HepG2 (cell line): Measurements from ENCODE around the gene FAM222B. TPM values are rescaled to one million over a fixed set of nuclear protein-coding genes. Genes with fewer than 3 reads are reported as not detected.

ENCODE experiments used
- ATF6 ChIP-seq: sonication (generic); formaldehyde crosslinking; conservative IDR thresholded peaks from 2 replicates; pipeline ENCODE4 v1.4.0; 2020; ENCODE audit warnings: missing genetic modification reagents
- CC2D1A ChIP-seq: sonication (generic); formaldehyde crosslinking; IDR thresholded peaks from 2 replicates; pipeline ENCODE4 v1.8.1; 2023; ENCODE audit warnings: mild to moderate bottlenecking, missing genetic modification reagents
- CCAR2 ChIP-seq: fragments of 200-400 bp; formaldehyde crosslinking; optimal IDR thresholded peaks from 2 replicates; pipeline ENCODE3; 2018; ENCODE audit warnings: low read depth, mild to moderate bottlenecking, low read length, moderate library complexity
- GPN1 ChIP-seq: sonication (generic); formaldehyde crosslinking; IDR thresholded peaks from 2 replicates; pipeline ENCODE4 v1.5.1; 2020; ENCODE audit warnings: missing genetic modification reagents, borderline replicate concordance
- HNF4A ChIP-seq: sonication (generic); formaldehyde crosslinking; IDR thresholded peaks from 2 replicates; pipeline ENCODE4 v1.4.0; 2020; ENCODE audit warnings: missing genetic modification reagents
- ISL2 ChIP-seq: sonication (generic); formaldehyde crosslinking; IDR thresholded peaks from 2 replicates; pipeline ENCODE4 v1.5.0; 2020; ENCODE audit warnings: missing genetic modification reagents
- MAF1 ChIP-seq: sonication (generic); formaldehyde crosslinking; IDR thresholded peaks from 2 replicates; pipeline ENCODE4 v1.5.0; 2020; ENCODE audit warnings: missing genetic modification reagents, borderline replicate concordance
- MAFG ChIP-seq: sonication (generic); formaldehyde crosslinking; IDR thresholded peaks from 2 replicates; pipeline ENCODE4 v1.5.1; 2020; ENCODE audit warnings: mild to moderate bottlenecking, missing genetic modification reagents
- MXI1 ChIP-seq: IDR thresholded peaks from 3 replicates; pipeline ENCODE4 v1.6.1; 2012; ENCODE audit warnings: low read depth, low read length, inconsistent platforms, borderline replicate concordance
- ONECUT2 ChIP-seq: sonication (generic); formaldehyde crosslinking; IDR thresholded peaks from 2 replicates; pipeline ENCODE4 v1.4.0; 2020; ENCODE audit warnings: missing genetic modification reagents
- PHF20 ChIP-seq: sonication (generic); formaldehyde crosslinking; IDR thresholded peaks from 2 replicates; pipeline ENCODE4 v1.5.0; 2020; ENCODE audit warnings: mild to moderate bottlenecking, missing genetic modification reagents
- REPIN1 ChIP-seq: sonication (generic); formaldehyde crosslinking; IDR thresholded peaks from 2 replicates; pipeline ENCODE4 v1.8.0; 2022; ENCODE audit warnings: missing genetic modification reagents, low read depth, mild to moderate bottlenecking, borderline replicate concordance
- REXO4 ChIP-seq: sonication (generic); formaldehyde crosslinking; IDR thresholded peaks from 2 replicates; pipeline ENCODE4 v1.8.0; 2022; ENCODE audit warnings: missing genetic modification reagents, mild to moderate bottlenecking, borderline replicate concordance
- TCF7 ChIP-seq: sonication (generic); IDR thresholded peaks from 2 replicates; pipeline ENCODE4 v1.6.1; 2016; ENCODE audit warnings: antibody characterized with exemption, low read depth
- TCF7L2 ChIP-seq: IDR thresholded peaks from 2 replicates; pipeline ENCODE4 v1.6.1; 2011; ENCODE audit warnings: mild to moderate bottlenecking, low read depth, low read length, moderate library complexity
- USF2 ChIP-seq, 2 experiments: sonication (generic) in 1 of 2; formaldehyde crosslinking in 1 of 2; IDR thresholded peaks; 2 replicates each; pipeline versions ENCODE4 v1.5.1 to v1.6.1; 2011 to 2020; ENCODE audit warnings: borderline replicate concordance in 1 of 2, low read depth in 1 of 2, low read length in 1 of 2, mild to moderate bottlenecking in 1 of 2, missing genetic modification reagents in 1 of 2, moderate library complexity in 1 of 2
- YY1 ChIP-seq: IDR thresholded peaks from 2 replicates; pipeline ENCODE4 v1.6.1; 2011; ENCODE audit warnings: low read length, low read depth, moderate library complexity, mild to moderate bottlenecking; ENCODE audit not compliant: insufficient read depth, insufficient replicate concordance
- ZKSCAN1 ChIP-seq: fragments of 150-350 bp; IDR thresholded peaks from 2 replicates; pipeline ENCODE4 v1.6.1; 2014; ENCODE audit warnings: low read length
- ZKSCAN5 ChIP-seq: sonication (generic); formaldehyde crosslinking; IDR thresholded peaks from 2 replicates; pipeline ENCODE4 v1.5.1; 2020; ENCODE audit warnings: mild to moderate bottlenecking, missing genetic modification reagents
- ZKSCAN8 ChIP-seq: IDR thresholded peaks from 2 replicates; pipeline ENCODE4 v1.6.1; 2016; ENCODE audit warnings: borderline replicate concordance, missing genetic modification reagents, missing compliant biosample characterization
- ZNF225 ChIP-seq: sonication (generic); formaldehyde crosslinking; IDR thresholded peaks from 2 replicates; pipeline ENCODE4 v1.4.0; 2020; ENCODE audit warnings: mild to moderate bottlenecking, missing genetic modification reagents
- ZNF75D ChIP-seq: sonication (generic); formaldehyde crosslinking; IDR thresholded peaks from 2 replicates; pipeline ENCODE4 v1.8.1; 2023; ENCODE audit warnings: missing genetic modification reagents, mild to moderate bottlenecking, borderline replicate concordance
- ZNF792 ChIP-seq: IDR thresholded peaks from 2 replicates; pipeline ENCODE4 v1.6.1; 2016
- polyA plus RNA-seq, 8 experiments: library from polyadenylated mRNA; depleted of rRNA in 3 of 8; stranded (reverse) in 7 of 8; unstranded in 1 of 8; fragments of >200 nt; fragmentation: Illumina TruSeq in 4 of 8; extraction: Trizol in 4 of 8; gene quantifications; 2 replicates each; pipeline versions ENCODE4 v1.2.1 to v1.2.3, GENCODE V29; 2011 to 2016; ENCODE audit warnings: low read depth in 4 of 8, missing spikeins in 1 of 8, mixed read lengths in 1 of 8; ENCODE audit not compliant: insufficient read depth in 1 of 8
- total RNA-seq, 5 experiments: library from RNA; depleted of rRNA; stranded (reverse); fragments of >200 nt; fragmentation: Illumina TruSeq; extraction: Trizol; gene quantifications; 2 replicates each; pipeline ENCODE4 v1.2.3, GENCODE V29; 2016; ENCODE audit warnings: low read depth in 1 of 5
- TF ChIP-seq, protein P1 (sequence below): sonication (generic); formaldehyde crosslinking; IDR thresholded peaks from 2 replicates; pipeline ENCODE4 v1.4.0; 2020; ENCODE audit warnings: missing genetic modification reagents

Gene FAM222B
- total and polyA plus RNA-seq, 2 of the 13 experiments (the other 11 are each of a cell fraction or from before 2014, with no cell fraction given): 3.5 to 7.3 TPM

- TF ChIP-seq ATF6 (CRISPR knock-in tag) (no peak), ISL2 (no peak; the same call in 1 of the 2 replicates), ZKSCAN5 (CRISPR knock-in tag) (no peak), PHF20 (no peak), GPN1 (no peak), ZNF75D (CRISPR knock-in tag) (no peak), CC2D1A (CRISPR knock-in tag) (no peak; the same call in 1 of the 2 replicates), TCF7 (no peak), ZNF792 (CRISPR knock-in tag) (0 out of 2 replicates have a peak, but pooled peaks have one; percentile 12), REXO4 (CRISPR knock-in tag) (no peak), MAFG (CRISPR knock-in tag) (no peak), MXI1 (peak; percentile 59; the same call in 1 of the 3 replicates), REPIN1 (CRISPR knock-in tag) (no peak), ZNF225 (CRISPR knock-in tag) (no peak), ONECUT2 (CRISPR knock-in tag) (no peak), YY1 (peak; percentile 74), HNF4A (CRISPR knock-in tag) (no peak), TCF7L2 (no peak), CCAR2 (no peak), MAF1 (CRISPR knock-in tag) (no peak; the same call in 1 of the 2 replicates), ZKSCAN1 (no peak), ZKSCAN8 (CRISPR knock-in tag) (no peak), USF2 (IDR thresholded peaks at IDR 0.05; ENCODE audit: low read depth, low read length) (no peak), USF2 (CRISPR knock-in tag; IDR thresholded peaks at IDR 0.05; ENCODE audit: borderline replicate concordance) (no peak)
- TF ChIP-seq, protein P1, sequence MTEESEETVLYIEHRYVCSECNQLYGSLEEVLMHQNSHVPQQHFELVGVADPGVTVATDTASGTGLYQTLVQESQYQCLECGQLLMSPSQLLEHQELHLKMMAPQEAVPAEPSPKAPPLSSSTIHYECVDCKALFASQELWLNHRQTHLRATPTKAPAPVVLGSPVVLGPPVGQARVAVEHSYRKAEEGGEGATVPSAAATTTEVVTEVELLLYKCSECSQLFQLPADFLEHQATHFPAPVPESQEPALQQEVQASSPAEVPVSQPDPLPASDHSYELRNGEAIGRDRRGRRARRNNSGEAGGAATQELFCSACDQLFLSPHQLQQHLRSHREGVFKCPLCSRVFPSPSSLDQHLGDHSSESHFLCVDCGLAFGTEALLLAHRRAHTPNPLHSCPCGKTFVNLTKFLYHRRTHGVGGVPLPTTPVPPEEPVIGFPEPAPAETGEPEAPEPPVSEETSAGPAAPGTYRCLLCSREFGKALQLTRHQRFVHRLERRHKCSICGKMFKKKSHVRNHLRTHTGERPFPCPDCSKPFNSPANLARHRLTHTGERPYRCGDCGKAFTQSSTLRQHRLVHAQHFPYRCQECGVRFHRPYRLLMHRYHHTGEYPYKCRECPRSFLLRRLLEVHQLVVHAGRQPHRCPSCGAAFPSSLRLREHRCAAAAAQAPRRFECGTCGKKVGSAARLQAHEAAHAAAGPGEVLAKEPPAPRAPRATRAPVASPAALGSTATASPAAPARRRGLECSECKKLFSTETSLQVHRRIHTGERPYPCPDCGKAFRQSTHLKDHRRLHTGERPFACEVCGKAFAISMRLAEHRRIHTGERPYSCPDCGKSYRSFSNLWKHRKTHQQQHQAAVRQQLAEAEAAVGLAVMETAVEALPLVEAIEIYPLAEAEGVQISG (CRISPR knock-in tag): no peak; the same call in 1 of the 2 replicates
Measured at GRCh38 chr17:28743243-28744103, 99.1 kb downstream of the FAM222B start, which contains the start of gene TRAF4 (continued).
